ENCODE measurements around the gene SLC38A8. TPM values are rescaled to one million over a fixed set of nuclear protein-coding genes. Genes with fewer than 3 reads are reported as not detected.
A peak's percentile ranks its signal among the peaks of the same experiment; 100 is the strongest.

Gene SLC38A8
- total RNA-seq, 2 experiments from 2014 or later, result not detected

- ChIA-PET POLR2A (interaction anchor here (1.0 kb wide), 1 partner anchor 36 kb away, joined by 3 read pairs; no protein-coding TSS in a partner anchor), CTCF (interaction anchor here (0.9 to 10.5 kb wide), 6 partner anchors 8 to 195 kb away, joined by 3 to 172 read pairs (median 5); partner anchors contain the start of gene TAF1C)
- intact Hi-C loops (cut with micrococcal nuclease), result no loop called here
- H3K27me3 Mint-ChIP-seq, result no peaks in the 10 kb centered on the region
- DNase-seq (no peak), ATAC-seq (no peak)
- no peak overlapping the region for H3K4me3 Mint-ChIP-seq
- peaks cover 17% of the 10 kb centered on the region for H3K4me1 Mint-ChIP-seq (ENCODE audit: low read depth)
- no peak for TF ChIP-seq CTCF (IDR thresholded peaks at IDR 0.05)
- H3K27ac Mint-ChIP-seq, result no peak overlapping the region
- peaks cover 33% of the 10 kb centered on the region for H3K36me3 Mint-ChIP-seq (ENCODE audit: low read depth)
- no peaks in the 10 kb centered on the region for H3K9me3 Mint-ChIP-seq
Measured at GRCh38 chr16:84081446-84081989, 38.9 kb upstream of the SLC38A8 start.

- ChIA-PET CTCF (interaction anchor here (0.9 to 10.5 kb wide), 5 partner anchors 9 to 106 kb away, joined by 3 to 172 read pairs (median 7); partner anchors contain the start of gene TAF1C), POLR2A (interaction anchor here (1.0 kb wide), 1 partner anchor 37 kb away, joined by 3 read pairs; no protein-coding TSS in a partner anchor)
- Mint-ChIP-seq H3K4me1 (ENCODE audit: low read depth) (peaks cover 12% of the 10 kb centered on the region), H3K9me3 (no peaks in the 10 kb centered on the region), H3K27me3 (no peaks in the 10 kb centered on the region), H3K4me3 (no peak overlapping the region), H3K36me3 (ENCODE audit: low read depth) (peaks cover 29% of the 10 kb centered on the region), H3K27ac (peak overlapping the region; percentile 26)
- ATAC-seq, result no peak
- intact Hi-C loops (cut with micrococcal nuclease), result no loop called here
- no peak for TF ChIP-seq CTCF (IDR thresholded peaks at IDR 0.05)
- no peak for DNase-seq
Measured at GRCh38 chr16:84080813-84081212, 38.2 kb upstream of the SLC38A8 start.

- TF ChIP-seq CTCF (IDR thresholded peaks at IDR 0.05), result no peak
- DNase-seq, result no peak
- H3K27me3 Mint-ChIP-seq, result no peaks in the 10 kb centered on the region
- intact Hi-C loops (cut with micrococcal nuclease), result no loop called here
- ChIA-PET CTCF (interaction anchor here (1.1 to 10.5 kb wide), 5 partner anchors 9 to 124 kb away, joined by 3 to 172 read pairs (median 7); partner anchors contain the start of gene TAF1C), POLR2A (interaction anchor here (1.0 kb wide), 1 partner anchor 37 kb away, joined by 3 read pairs; no protein-coding TSS in a partner anchor)
- H3K4me1 Mint-ChIP-seq (ENCODE audit: low read depth), result peaks cover 11% of the 10 kb centered on the region
- H3K9me3 Mint-ChIP-seq, result no peaks in the 10 kb centered on the region
- no peak for ATAC-seq
- H3K4me3 Mint-ChIP-seq, result no peak overlapping the region
- peaks cover 31% of the 10 kb centered on the region for H3K36me3 Mint-ChIP-seq (ENCODE audit: low read depth)
- peak overlapping the region; percentile 26 for H3K27ac Mint-ChIP-seq
Measured at GRCh38 chr16:84080378-84080777, 37.8 kb upstream of the SLC38A8 start.

GRCh38 chr16:84079664-84080063 is 37.1 kb upstream of the SLC38A8 start:
- no peak overlapping the region for H3K27ac Mint-ChIP-seq
- no peaks in the 10 kb centered on the region for H3K9me3 Mint-ChIP-seq
- POLR2A ChIA-PET, result interaction anchor here (0.6 to 1.3 kb wide), 2 partner anchors 17 to 38 kb away, joined by 3 to 5 read pairs; no protein-coding TSS in a partner anchor
- intact Hi-C loops (cut with micrococcal nuclease), result no loop called here
- H3K4me1 Mint-ChIP-seq (ENCODE audit: low read depth), result peaks cover 5% of the 10 kb centered on the region
- peaks cover 27% of the 10 kb centered on the region for H3K36me3 Mint-ChIP-seq (ENCODE audit: low read depth)
- CTCF ChIA-PET, result interaction anchor here (1.0 to 10.5 kb wide), 5 partner anchors 10 to 123 kb away, joined by 3 to 124 read pairs (median 5); partner anchors contain the start of gene TAF1C
- no peak for TF ChIP-seq CTCF (IDR thresholded peaks at IDR 0.05)
- H3K4me3 Mint-ChIP-seq, result no peak overlapping the region
- DNase-seq, result no peak
- H3K27me3 Mint-ChIP-seq, result no peaks in the 10 kb centered on the region
- ATAC-seq, result no peak

GRCh38 chr16:84075376-84075775 is 32.8 kb upstream of the SLC38A8 start:
- CTCF ChIA-PET, result interaction anchor here (0.7 to 1.8 kb wide), 5 partner anchors 10 to 119 kb away, joined by 3 to 8 read pairs (median 3); no protein-coding TSS in a partner anchor
- intact Hi-C loops (cut with micrococcal nuclease), result no loop called here
- no peaks in the 10 kb centered on the region for H3K9me3 Mint-ChIP-seq
- no peak for DNase-seq
- H3K36me3 Mint-ChIP-seq (ENCODE audit: low read depth), result peaks cover 24% of the 10 kb centered on the region
- POLR2A ChIA-PET, result interaction anchor here (1.4 kb wide), 1 partner anchor 119 kb away, joined by 3 read pairs; no protein-coding TSS in a partner anchor
- peaks cover 5% of the 10 kb centered on the region for H3K4me1 Mint-ChIP-seq (ENCODE audit: low read depth)
- no peaks in the 10 kb centered on the region for H3K27me3 Mint-ChIP-seq
- TF ChIP-seq CTCF (IDR thresholded peaks at IDR 0.05), result no peak
- ATAC-seq, result no peak
- H3K4me3 Mint-ChIP-seq, result no peak overlapping the region
- H3K27ac Mint-ChIP-seq, result no peak overlapping the region

Measured in activated CD8-positive, alpha-beta T cell treated with anti-CD3 and anti-CD28 coated beads for 36 hours (primary cell).